NK-92 (cell line): ENCODE results near the gene RPL12.
A peak's percentile ranks its signal among the peaks of the same experiment; 100 is the strongest.

Experiments used
- DNase-seq: peaks from one replicate; lab custom pipeline; 2025; ENCODE audit not compliant: unreplicated experiment; lab: John Stamatoyannopoulos, UW

The RPL12 gene

DNA sequence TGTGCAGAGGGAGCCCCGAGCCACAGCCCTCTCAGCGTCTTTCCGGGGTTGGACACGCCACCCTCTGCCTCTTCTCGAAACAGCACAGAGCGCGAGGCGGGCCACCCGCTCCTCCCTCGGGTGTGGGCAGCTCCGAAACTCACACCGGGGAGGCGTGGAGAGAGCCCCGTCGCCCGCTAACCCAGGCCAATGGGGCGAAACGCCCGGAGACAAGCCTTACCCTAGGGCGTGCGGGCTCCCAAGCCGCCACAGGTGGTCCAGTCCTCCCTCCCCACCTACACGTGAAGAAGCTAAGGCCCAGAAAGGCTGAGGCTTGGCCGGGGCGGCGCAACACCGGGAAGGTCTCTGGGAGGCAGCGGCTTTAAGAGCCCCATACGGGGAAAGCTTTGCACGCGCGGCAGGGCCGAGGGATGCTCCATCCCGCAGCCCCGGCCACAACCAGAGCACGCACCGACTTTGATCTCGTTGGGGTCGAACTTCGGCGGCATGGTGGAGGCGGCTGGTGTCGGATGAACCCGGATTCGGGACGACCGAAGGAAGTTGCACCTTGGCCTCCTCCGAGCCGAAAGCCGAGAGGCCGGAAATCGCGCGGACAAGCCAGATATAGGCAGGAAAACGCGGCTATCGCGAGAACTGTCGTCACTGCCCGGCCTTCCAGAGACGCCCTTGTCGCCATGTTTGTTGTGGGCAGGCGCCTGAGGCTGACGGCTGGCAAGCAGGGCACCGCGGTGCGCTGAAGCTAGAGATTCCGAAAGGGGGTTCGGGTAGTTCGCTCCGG, at the start of gene RPL12, which contains the start of gene LRSAM1:
Gene RPL12 (minus strand): TSS at position 577 of the 778 bp plus-strand sequence. CDS start 89 bp downstream, at position 488.
Gene LRSAM1 (plus strand): TSS at position 681 of the 778 bp plus-strand sequence. CDS start 3,018 bp downstream, outside the sequence.
- DNase-seq: peak; percentile 72

DNA sequence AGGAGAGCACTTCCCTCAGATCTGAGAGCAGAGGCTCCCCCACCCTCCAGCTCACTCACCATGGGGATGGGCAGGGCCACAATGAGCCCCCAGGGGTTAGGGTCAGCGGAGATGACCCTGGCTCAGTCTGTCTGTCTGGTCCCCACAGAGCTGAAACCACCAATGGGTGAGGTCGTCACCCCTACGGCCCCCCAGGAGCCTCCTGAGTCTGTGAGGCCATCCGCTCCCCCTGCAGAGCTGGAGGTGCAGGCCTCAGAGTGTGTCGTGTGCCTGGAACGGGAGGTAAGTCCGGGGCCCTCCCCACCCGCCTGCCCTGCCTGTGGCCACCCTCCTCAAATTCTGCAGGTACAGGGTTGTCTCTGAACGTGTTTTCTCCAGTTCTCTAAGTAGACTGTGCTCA, 49.7 kb upstream of the RPL12 start:
- DNase-seq: no peak

DNA sequence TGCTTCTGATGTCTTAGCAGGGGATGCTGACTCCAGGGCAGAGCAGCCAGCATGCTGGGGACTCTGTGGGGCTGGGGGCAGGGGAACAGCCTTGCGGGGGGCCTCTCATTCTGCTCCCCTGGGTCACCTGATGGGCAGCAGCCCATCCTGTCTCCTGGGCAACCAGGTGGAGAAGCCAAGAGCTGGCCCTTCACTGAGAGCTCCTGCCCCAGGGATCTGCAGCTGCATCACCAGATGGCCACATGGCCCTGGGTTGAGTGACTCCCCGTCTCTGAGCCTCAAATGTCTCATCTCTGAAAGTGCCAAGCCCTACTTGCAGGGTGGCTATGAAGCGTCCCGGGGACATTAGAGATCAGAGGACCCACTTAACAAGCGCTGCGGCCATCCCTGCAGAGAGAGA, 49.2 kb upstream of the RPL12 start:
- DNase-seq: no peak

DNA sequence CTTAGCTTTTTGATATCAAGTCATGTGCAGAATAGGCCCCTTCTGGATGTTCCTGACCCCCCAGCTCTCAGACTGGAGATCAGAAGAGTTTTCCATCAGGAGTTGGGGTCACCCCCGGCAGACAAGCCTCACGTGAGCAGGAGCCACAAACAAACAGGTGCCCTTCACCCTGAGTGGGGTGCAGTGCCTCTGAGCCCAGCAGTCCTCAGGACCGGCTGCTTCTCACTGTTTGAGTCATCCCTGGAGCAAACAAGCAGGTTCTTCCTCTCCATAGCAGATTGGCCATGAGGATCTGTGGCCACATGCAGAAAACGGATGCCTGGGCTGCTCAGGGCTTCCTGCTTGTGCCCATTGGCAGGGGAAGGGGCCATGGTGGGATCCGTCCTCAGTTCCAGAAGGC, 47.1 kb upstream of the RPL12 start:
- DNase-seq: no peak

DNA sequence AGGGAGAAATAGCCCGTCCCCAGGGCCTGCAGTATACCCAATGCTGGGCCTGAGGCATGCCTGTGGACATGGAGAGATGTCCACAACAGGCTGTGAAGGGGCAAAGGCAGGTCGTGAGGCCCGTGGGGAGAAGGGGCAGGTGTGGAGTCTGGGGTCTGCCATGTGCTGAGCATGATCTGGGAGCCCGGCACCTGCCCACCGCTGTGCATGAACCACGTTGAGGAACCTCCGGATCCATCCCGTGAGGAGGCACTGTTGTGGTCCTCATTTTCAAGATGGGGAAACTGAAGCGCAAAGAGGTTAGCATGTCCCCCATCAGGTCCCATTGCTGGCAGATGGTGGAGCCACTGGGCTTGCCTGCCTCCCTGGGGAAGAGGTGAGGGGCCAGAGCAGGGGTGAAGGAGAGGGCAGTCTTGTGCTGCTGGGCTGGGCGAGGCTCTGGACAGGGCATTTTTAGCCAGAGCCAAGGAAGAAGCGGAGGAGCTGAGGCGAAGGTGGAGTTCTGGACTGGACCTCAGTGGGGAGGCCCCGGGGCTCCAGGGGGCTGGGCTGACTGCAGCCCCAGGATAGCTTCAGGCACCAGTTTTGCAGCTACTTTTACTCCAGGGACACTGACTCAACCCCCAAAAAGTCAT, 46.6 kb upstream of the RPL12 start:
- no peak for DNase-seq

DNA sequence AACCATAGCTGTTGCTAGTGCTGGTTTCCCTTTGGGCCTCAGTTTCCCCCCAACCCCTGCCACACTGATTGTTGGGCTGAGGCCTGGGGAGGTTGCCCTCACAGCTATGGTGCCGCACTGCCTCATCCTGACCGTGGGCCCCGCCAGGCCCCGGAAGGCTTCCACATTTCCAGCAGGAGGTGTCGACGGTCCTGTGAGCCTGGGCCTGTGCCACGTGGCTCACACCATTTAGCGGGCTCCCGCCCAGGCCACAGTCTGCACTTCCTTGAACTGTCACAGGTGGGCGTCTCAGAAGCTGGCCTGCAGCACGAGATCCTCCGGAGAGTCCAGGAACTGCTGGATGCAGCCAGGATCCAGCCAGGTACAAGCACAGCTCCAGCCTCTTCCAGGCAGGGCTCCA, 45.8 kb upstream of the RPL12 start:
- no peak for DNase-seq

DNA sequence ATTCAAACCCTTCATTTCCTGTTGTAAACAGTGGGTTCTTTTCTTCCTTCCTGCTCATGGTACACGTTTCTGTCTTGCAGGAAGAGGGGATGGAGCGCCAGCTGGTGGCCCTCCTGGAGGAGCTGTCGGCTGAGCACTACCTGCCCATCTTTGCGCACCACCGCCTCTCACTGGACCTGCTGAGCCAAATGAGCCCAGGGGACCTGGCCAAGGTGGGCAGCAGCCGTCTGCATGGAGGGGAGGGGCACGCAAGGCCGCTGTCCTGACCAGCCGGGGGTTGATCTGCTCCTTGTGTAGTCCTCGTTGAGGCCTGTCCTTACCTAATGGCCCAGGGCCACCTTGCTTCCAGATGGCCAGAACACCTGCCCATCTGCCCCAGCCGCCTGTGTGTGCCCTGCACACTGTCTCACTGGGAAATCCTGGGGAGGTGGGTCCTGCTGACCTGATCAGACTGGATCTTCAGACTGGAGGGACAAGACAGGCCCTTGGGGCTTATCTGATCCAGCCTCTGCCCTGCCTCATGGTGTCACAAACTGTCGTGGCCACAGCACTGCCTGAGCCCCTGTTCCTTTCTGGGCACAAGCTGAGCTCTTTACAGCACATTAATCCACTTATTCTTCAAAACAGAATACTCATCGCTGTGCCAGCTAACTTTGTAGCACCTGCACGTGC, 44.8 kb upstream of the RPL12 start:
- DNase-seq: no peak

DNA sequence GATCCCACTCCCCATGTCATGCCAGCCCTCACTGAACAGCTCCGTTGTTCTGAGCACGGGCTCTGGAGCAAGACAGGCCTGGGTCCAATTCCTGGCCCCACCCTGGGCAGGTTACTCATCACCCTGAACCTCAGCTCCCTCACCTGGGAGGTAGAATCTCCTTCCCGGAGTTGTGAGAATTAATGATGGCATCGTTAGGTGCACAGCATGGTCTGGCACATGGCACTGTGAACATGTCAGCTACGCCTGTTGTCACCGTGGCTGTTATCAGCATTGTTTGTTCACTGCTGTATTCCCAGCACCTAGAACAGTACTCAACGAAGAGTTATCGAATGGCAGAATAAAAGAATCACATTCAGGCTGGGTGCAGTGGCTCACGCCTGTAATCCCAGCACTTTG, 43.1 kb upstream of the RPL12 start:
- DNase-seq: no peak

DNA sequence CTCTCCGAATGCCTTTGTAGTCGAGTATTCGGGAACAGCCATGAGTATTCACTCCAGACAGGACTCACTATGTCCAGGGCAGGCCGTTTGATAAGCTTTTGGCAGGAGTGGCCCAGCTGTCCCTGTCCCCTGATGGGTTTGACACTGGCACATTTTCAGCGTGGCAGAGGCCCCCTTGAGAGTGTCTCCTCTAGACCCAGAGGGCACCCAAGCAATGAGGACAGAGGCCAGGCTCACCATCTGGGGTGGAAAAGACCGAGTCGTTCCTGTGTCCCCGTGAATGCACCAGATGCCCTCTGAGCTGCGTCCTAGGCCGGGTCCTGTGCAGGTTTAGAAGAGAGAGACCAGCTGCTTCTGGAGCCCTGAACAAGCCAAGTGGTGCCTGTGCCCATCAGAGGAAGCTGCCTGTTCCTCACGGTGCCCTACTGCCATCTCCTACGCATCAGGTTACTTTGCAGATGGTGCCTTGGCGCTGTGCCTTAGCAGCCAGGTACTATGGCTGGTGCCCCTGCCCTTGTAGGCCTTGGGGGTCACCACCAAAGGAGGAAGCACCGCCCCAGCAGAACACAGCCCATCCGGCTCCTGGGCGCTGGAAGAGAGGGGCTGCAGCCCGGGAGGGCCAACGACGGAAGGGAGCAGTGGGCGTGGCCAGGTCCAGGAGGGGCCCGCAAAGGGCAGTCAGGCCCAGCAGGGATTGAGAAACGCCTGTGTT, 42.5 kb upstream of the RPL12 start:
- no peak for DNase-seq

DNA sequence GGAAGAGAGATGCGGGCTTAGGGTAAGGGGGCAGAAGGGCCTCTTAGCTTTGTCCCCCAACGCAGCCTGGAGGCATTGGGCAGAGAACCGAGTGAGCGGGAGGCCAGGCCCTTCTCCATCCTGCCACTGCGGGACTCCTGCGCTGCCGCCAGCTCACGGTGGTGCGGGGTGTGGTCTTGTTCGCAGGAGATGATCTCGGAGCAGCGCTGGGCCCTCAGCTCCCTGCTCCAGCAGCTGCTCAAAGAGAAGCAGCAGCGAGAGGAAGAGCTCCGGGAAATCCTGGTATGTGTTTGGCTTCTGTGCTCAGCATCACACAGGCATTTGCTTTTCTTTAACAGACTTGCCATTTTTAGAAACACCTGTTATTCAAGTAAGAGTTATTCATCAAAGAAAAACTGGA, 41.4 kb upstream of the RPL12 start:
- no peak for DNase-seq

DNA sequence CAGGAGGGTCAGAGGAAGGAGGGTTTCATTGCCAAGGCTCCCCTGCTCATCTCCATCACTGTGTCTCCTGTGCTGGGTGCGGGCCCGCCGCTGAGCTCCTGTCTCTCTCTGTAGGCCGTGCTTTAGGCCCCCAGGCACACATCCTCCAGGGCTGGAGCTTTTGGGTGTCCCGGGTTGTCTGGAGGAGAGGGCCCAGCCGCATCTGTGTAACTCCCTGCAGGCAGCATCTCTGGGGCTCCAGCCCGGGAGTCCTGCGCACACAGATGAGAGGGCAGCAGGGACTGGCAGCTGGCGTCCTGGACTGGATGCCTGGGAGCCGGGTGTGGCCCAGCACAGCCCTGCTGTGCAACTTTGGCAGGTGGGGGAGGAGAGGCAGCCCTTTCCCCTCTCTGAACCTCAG, 40.3 kb upstream of the RPL12 start:
- no peak for DNase-seq

DNA sequence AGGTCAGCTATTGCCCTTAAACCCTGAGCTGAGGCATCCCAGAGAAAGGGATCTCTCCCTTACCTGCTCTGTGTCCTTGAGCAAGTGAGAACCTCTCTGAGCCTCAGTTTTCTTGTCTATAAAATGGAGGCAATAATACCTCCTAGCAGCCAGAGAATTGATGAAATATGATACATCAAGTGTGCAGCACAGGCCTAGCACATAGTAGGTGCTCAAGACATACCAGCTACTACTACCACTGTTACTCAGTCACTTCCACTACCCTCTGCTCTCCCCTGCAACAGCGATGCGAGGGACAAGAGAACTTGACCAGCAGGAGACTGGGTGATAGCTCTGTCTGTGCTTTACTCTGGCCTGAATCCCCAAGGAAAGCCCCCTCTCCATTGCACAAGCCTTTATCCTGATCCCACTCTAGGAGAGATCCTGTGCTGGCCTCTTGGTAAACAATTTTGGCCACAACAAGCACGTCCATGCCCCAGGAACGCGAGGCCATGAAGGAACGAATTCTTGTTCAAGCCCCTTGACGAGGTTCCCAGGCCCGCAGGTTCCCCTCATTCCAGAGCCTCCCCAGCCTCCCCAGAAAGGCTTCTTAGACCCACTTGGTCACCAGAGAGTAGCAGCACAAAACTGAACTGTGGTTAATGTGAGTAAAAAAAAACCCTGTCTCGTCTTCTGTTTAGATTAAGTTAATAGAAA, 39.5 kb upstream of the RPL12 start:
- no peak for DNase-seq

DNA sequence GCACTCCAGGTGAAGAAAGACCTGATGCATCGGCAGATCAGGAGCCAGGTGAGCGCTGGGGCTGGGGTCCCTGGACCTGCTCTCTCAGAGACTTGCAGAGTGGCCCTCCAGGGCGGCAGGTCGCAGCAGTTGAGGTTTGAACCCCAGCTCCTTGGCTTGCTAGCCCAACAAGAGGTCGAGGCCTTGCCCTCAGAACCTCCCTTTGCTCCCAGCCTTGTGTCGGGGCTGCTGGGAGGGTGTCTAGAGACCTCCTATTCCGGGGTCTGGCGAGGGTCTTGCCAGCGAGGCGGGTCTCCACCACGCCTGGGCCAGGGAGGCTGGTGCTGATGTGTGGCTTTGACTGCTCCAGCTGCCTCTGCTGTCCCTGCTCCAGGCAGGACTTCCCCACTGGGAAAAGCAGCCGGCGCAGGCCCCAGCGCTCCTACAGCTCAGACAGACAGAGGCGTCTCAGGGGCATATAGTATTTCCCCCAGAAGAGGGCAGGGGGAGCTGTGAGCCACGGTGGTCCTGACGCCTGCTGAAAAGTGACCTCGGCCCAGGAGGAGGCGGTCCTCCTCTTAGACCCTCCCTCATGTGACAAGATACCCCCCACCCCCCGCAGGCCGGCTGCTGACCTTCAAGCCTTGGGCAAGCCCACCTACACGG, 38.4 kb upstream of the RPL12 start:
- no peak for DNase-seq

DNA sequence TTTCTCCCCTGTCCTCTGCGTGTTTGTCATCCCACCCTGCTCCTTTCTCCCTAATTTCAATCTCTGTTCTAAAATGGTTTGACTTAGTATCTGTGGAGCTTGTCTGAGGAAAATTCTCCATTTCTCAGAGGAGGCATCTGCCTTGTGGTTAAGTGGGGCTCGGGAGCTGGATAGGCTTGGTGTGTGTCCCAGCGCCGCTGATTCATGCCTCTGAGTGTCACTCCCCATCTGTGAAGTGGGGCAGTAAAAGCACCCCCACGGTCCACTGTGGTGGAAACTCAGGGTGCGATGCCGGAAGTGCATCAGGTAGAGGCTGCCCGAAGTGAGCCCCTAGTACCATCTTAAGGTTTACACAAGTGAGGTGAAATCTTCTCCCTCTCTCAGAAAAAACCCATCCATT, 37.7 kb upstream of the RPL12 start:
- no peak for DNase-seq

DNA sequence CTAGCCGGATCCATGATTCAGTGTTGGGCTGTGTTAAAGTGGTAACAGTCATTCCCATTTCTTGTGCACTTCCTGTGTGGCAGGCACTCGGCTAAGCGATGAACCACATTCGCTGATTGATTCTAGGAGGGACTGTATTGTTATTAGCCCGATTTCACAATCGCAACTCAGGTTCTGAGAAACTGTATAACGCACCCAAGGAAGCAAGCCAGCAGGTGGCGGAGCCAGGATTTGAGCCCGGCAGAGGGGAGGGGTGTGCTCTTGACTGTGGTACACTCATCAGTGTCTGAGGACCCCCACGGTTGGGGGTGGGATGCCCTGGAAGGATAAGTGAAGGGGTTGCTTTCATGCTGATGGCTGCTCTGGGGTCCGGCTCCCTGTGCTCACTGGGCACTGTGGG, 34.8 kb upstream of the RPL12 start:
- DNase-seq: no peak

DNA sequence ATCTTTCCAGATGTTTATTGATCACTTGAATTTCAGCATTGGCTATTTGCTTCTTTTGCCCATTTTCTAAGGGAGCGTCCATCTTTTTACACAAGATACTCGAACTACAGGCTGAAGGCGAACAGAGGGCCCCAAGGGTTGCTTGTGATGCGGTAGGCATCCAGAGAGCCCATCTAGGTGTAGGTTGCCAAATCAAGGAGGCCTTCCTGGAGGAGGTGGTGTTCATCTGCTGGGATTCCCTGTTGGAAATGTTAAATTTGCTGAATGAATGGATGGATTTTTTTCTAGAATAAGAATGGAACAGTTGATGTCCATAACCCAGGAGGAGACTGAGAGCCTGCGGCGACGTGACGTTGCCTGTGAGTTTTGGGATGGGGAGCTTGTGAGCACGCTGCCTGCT, 31.5 kb upstream of the RPL12 start:
- no peak for DNase-seq

DNA sequence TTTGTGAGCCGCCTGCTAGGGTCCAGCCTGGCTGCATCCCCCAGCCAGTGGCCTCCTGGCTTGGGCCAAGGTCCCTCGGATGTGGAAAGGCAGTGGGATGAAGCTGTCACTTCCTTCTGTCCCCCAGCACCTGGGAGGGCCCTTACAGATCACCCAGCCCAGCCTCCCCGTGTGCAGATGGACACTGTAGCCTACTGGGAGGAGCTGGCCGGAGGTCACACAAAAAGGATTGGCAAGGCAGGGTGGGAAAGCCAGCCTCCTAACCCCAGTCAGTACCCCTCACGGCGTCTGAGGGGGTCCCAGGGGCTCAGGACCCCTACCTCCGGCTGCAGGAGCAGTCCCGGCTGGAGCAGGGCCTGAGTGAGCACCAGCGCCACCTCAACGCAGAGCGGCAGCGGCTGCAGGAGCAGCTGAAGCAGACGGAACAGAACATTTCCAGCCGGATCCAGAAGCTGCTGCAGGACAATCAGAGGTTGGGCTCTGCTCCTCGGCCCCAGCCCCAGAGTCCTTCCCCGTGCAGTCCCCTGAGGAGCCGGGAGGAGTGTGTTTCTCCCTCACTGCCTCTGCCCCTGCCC, 28.4 kb upstream of the RPL12 start:
- no peak for DNase-seq

DNA sequence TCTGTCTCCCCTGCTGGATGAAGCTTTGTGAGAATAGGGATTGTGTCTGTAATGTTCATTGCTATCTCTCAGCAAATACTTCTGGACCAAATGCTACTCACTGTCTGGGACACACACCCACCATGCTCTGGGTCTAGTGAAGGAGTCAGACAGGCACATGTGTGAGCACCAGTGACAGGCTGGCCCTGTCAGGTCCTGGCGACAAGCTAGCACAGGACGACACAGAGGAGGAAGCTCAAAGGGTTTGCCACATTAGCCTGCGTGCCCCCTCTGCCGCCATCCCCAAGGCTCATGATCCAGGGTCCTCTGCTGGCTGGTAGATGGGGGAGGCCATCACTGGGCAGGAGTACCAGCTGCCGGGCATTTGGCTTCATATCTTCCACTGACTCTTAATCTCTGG, 23.4 kb upstream of the RPL12 start:
- DNase-seq: no peak

DNA sequence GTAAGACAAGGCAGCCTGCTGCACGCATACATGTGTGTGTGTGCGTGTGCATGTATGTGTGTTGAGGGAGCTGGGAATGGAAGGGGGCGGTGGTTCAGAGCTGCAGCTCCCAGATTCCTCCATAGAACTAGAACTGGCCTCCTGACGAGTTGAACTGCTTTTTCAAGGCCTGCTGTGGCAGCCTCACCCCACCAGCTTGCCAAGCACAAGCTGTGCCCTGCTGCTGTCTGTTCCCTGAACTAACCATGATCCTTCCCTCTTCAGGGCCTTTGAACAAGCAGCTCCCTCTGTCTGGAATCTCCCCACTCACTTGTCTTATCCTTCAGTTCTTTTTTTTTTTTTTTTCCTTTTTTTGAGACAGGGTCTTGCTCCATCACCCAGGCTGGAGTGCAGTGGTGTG, 22.7 kb upstream of the RPL12 start:
- no peak for DNase-seq

DNA sequence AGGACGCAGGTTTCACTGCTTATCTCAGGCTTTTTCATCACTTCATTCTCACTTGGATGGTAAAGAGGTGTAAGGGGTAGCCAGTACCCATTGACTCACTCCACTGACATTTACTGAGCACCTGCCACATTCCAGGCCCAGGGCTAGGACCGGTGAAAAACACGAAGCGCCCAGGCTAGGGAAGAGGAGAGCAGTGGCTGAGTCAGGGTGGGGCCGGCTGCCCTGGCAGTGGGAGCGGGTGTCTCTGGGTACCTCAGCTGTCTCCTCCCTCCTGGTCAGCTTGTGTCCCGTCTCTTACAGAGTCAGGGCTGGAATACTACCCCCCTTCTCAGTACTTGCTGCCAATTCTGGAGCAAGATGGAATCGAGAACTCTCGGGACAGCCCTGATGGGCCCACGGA, 22.3 kb upstream of the RPL12 start:
- no peak for DNase-seq
